ENCODE results near the gene SH2D1B.

DNA sequence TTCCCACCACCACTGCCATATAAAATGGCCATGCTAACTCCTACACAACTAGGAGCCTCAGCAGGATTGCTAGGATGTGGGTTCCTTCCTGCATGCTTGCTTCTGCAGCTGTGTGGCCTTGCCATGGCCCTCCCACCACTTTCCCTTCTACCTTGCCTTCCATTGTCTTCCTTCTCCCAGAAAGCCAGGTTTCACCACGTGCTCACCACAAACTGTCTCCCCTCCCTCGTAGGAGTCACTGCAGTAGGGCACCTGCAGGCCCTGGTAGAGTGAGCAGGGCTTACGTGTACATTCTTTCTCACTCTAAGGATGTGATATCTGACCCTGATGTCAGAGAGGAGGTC is 26.7 kb downstream of the SH2D1B start:
- TF ChIP-seq POLR2A (IDR thresholded peaks at IDR 0.05) = no peak
- TF ChIP-seq, protein P1, sequence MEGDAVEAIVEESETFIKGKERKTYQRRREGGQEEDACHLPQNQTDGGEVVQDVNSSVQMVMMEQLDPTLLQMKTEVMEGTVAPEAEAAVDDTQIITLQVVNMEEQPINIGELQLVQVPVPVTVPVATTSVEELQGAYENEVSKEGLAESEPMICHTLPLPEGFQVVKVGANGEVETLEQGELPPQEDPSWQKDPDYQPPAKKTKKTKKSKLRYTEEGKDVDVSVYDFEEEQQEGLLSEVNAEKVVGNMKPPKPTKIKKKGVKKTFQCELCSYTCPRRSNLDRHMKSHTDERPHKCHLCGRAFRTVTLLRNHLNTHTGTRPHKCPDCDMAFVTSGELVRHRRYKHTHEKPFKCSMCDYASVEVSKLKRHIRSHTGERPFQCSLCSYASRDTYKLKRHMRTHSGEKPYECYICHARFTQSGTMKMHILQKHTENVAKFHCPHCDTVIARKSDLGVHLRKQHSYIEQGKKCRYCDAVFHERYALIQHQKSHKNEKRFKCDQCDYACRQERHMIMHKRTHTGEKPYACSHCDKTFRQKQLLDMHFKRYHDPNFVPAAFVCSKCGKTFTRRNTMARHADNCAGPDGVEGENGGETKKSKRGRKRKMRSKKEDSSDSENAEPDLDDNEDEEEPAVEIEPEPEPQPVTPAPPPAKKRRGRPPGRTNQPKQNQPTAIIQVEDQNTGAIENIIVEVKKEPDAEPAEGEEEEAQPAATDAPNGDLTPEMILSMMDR (IDR thresholded peaks at IDR 0.05) = no peak
- TF ChIP-seq POLR2AphosphoS5 (IDR thresholded peaks at IDR 0.05) = no peak
- TF ChIP-seq EP300 (IDR thresholded peaks at IDR 0.05) = no peak
